CD4-positive, alpha-beta T cell treated with Interleukin-21 for 1 hour (primary cell): ENCODE results near the gene OR52E8.

Experiments
- DNase-seq: peaks from one replicate; pipeline ENCODE4 v3.0.0-alpha.2; 2020

Gene OR52E8

GRCh38 chr11:5857590-5857989, at the start of gene OR52E8:
Gene OR52E8, minus strand, starts transcription at chr11:5857690. Its CDS starts 0 bp downstream, at chr11:5857690.
- no peak for DNase-seq

DNA sequence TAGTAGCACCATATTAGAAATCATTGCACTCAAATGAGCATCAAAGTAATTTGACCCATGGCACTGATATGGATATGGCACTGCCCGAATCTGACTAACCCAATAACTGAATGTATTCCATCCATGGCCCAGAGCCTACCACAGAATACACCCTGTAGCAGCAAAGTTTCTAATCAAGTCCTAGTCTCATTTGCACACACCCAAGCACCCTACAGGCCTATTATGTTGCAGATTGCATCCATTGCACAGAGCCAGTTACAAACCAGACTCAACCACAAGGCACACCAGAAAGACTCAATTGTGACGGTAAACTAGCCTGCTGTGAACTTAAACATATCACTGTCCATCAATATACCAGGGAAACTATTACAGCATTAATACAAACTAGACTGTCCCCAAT, 42.0 kb upstream of the OR52E8 start:
- DNase-seq, result no peak

DNA sequence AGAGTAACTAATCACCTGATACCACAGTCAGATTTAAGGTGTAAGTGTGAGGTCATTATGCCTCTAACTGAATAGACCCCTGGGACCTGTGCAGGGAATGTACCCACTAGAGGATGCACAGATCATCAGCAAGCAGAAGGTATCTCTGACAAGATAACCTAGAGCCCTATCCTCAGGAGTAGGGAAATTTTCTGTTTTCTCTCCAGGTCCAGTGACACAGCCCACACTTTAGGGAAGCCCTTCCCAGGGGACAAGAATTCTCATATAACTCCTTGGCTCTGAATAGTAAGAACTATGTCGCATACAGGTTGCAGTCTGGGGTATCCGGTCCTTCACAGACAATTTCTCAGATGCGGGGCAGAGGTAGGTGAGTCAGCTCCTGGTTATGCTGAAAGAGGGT, 35.4 kb upstream of the OR52E8 start, which contains the start of gene OR52E5:
Gene OR52E5, plus strand, starts transcription at position 301 of the 400 bp plus-strand sequence. CDS start 7,569 bp downstream, outside the sequence.
- DNase-seq, result no peak

DNA sequence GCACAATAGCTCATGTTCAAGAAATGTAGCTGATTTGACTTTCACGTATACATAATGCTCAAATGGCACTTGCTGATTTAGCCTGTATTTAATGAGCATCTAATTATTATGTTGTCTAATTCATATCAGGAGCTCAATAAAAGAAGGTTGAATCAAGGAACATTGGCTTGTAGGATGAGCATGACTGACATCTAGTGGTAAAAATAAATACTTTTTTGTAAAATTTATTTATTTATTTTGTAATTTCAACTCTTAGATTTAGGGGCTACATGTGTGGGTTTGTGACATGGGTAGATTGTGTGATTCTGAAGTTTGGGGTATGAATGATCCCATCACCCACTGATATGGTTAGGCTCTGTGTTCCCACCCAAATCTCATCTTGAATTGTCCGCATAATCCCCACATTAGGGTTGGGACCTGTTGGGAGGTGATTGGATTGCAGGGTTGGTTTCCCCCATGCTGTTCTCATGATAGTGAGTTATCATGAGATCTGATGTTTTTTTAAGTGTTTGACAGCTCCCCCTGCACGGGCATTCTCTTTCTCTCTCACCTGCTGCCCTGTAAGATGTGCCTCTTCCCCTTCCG, 33.8 kb upstream of the OR52E8 start:
- DNase-seq, result no peak

DNA sequence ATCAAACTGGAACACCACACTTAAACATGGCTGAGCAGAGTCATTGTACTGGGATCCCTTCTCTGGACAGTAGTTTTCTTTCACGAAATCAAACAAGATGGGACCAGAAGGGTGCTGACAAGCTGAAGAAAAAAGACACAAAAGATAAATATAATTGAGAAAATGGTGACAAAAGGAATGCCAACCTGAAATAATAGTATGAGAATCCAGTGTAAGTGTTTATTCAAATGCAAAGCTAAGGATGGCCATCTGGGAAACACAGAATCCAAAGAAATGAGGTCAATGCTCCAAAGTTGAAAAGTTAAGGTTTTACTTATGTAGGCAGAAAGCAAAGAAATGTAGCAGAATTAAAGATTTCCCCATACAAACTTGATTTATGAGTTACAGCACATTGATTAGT, 30.2 kb upstream of the OR52E8 start:
- DNase-seq, result no peak

DNA sequence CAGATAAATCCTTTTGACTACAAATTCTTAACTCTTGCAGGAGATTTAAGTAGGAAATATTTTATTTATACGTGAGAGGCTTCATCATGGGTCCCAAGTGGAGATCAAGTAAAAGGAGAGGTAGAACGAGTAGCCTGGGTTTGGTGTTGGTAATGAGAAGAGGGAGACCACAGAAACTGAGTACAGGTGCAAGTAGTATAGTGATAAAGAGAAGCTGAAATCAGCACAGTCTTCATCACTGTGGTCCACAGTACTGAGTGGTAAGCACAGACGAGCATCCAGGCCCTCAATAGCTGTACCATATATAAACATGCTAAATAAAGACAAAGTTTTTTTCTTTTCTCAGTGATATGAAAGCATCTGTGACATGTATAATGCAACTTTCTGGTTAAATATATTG, 29.7 kb upstream of the OR52E8 start:
- DNase-seq, result no peak

DNA sequence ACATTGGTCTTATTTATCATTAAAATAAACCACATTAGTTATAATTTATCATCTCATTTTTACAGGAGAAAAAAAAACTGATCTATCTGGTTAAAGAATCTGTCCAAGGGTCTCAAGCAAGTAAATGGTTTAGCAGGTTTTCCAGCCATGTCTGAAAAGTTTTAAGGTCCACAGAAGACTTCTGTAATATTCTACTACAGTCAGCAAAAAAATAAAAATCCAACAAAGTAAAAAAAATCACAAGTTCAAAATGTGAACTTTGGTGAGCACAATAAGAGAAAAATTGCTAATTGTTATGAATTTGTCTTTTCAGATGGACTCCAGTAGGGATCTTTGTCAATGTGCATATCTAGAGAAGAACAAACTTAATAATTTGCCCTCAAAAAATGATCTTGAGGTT, 24.3 kb upstream of the OR52E8 start:
- no peak for DNase-seq

DNA sequence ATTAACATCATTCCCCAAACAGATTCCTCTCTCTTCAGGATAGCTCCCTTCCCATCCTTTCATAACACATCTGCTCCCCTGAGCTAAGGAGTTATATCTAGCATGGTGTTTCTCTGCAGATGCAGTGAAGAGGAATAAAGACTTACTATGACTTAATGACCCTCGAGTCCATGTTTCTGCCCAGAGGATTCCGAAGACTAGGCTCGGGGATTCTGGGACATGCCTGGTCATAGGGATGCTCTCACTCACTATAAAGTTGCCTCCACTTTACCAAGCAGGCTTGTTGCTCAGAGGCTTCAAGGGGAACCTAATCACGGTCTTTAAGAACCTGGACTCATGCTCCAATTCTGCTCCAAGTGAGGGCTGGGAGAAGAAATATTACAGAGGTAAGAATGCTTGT, 22.8 kb upstream of the OR52E8 start, which contains the start of gene OR52E4:
Gene OR52E4, plus strand, starts transcription at position 301 of the 400 bp plus-strand sequence. CDS start 3,664 bp downstream, outside the sequence.
- DNase-seq, result no peak

DNA sequence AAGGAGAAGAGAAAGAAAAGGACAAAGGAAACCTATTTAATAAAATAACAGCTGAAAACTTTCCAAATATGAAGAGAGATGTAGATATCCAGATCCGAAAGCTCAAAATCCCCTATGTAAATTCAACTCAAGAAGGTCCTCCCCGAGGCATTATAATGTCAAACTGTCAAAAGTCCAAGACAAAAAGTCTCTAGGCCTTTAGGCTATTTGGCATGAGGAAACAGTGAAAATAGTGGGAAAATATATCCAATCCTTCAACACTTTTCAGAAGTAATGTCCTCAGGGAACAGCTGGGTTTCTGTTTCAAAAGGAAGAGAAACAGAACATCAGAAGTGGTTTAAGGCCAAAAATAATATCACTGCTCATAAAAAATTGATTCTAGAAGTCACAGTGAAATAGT, 21.1 kb upstream of the OR52E8 start:
- no peak for DNase-seq

- no peak for DNase-seq
Observed at GRCh38 chr11:5865826-5866225, 8.3 kb upstream of the OR52E8 start.

DNA sequence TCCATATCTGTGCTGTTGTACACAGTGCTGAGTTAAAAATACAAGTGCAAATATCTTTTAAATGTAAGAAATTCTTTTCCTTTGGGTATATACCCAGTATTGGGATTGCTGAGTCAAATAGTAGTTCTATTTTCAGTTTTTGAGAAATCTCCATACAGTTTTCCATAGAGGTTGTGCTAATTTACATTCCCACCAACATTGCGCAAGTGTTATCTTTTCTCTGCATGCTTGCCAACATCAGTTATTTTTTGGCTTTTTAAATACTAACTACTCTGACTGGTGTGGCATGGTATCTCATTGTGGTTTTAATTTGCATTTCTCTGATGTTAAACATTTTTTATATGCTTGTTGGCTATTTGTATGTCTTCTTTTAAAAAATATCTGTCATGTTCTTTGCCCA, 6.5 kb downstream of the OR52E8 start:
- no peak for DNase-seq

- no peak for DNase-seq
Observed at GRCh38 chr11:5847711-5848110, 9.8 kb downstream of the OR52E8 start.

GRCh38 chr11:5846701-5847100, 10.8 kb downstream of the OR52E8 start:
- DNase-seq, result no peak

DNA sequence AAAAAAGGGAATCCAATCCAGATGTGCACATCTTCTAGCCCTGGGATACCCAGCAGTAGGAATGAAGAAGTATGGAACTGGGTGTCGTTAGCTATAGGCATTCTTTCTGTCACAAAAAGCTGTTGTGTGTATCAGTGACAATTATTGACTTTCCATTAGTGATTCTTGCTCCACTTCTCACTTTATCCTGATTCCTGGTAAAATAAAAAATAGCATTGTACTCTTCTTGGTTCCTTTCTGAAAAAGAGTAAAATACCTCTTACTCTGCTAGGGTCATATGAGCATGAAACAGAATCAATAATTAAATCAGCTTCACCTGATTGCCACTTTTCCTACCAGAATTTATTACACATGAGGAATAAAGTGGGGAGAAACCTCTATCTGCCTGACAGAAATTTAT, 15.7 kb downstream of the OR52E8 start, which contains the start of gene OR52E6:
Gene OR52E6, minus strand, starts transcription at position 101 of the 400 bp plus-strand sequence. Its CDS starts 0 bp downstream, at position 101.
- DNase-seq, result no peak

- DNase-seq, result no peak
Observed at GRCh38 chr11:5837695-5838094, 19.8 kb downstream of the OR52E8 start.

DNA sequence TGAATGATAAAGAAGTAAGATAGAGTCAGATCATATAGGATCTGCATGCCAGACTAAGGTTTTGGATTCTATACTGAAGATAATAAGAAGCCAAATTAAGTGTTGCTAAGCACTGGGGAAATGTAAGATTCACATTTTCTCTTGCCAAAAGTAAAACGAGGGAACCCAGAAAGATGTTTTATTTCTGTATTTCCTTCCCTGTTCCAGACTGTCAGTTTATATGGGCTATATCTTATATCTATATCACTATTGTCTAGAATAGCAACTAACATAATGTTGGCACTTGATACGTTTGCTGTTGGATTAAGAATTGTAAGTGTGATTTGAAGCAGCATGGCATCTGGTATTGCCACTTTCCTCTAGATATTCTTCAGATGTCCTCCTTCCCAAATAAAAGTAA, 24.0 kb downstream of the OR52E8 start:
- DNase-seq, result no peak

DNA sequence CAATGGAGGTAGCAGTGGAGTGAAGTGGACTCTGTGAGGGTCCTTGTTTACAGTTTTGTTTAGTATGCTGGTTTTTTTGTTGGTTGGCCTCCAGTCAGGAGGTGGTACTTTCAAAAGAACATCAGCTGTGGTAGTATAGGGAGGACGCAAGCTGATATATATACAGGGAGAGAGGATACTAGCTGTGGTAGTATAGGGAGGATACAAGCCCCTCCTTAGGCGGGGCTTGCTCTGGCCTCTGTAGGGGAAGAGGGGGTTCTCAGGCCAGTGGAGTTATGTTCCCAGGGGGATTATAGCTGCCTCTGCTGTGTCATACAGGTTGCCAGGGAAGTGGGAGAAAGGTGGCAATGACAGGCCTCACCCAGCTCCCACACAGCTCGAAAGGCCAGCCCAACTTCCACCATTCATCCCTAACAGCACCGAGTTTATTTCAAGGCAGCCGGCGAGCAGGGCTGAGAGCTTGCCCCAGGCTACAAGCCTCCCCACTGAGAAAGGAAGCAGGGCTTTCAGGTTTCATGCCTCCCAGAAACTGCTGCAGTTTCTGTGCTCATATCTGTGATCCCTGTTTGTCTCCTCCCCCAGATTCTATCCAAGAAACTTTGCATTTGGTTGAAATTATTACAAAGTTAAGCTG, 26.2 kb downstream of the OR52E8 start:
- DNase-seq, result no peak

DNA sequence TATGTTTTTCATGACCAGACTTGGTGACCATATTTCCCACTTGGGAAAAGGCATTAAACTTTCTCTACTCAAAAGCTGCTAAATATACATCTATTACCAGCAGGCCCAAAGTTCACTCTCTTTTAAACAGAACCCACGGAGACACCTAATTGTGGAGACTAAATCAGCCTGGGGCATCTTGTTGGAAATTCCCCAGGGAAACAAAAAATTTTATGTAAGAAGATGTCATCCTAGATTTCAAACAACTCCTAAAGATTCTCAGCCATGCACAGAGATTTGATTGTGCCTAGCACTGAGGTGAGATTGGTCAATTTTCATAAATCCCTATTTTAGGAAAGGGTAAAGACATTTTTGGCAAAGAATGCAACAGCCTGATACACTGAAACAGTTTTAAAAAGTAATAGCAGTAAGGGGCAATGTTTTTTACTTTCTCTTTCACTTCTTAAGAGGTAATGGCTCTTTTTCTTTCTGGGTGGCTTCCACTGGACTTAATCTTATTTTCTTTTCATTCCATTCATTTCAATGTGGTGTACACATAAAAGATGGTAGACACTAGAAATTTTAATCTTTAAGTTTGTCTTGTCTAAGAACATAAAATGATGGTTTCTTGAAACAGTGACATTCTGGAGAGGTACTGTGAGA, 39.1 kb downstream of the OR52E8 start:
- DNase-seq, result no peak

- peak; percentile 10 for DNase-seq
Observed at GRCh38 chr11:5815534-5815933, 42.0 kb downstream of the OR52E8 start.

- no peak for DNase-seq
Observed at GRCh38 chr11:5809905-5810795, 47.3 kb downstream of the OR52E8 start.

DNA sequence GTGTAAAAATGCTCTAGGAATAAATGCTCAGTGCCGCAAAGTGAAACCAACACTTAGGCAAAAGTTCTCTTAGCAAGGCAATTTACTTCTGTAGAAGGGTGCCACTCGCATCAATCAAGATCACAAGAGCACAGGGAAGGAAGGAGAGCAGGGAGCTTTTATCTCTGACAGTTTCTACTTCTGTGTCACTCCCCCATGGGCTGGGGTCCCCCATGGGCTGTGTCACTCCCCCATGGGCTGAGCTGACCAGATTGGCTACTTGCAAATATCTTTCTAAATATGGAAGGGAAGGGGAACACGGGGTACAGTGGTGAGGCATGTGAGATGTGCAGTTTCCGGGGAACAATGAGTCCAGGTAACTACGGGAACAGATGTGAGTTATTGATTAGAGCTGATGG, 48.4 kb downstream of the OR52E8 start:
- no peak for DNase-seq

DNA sequence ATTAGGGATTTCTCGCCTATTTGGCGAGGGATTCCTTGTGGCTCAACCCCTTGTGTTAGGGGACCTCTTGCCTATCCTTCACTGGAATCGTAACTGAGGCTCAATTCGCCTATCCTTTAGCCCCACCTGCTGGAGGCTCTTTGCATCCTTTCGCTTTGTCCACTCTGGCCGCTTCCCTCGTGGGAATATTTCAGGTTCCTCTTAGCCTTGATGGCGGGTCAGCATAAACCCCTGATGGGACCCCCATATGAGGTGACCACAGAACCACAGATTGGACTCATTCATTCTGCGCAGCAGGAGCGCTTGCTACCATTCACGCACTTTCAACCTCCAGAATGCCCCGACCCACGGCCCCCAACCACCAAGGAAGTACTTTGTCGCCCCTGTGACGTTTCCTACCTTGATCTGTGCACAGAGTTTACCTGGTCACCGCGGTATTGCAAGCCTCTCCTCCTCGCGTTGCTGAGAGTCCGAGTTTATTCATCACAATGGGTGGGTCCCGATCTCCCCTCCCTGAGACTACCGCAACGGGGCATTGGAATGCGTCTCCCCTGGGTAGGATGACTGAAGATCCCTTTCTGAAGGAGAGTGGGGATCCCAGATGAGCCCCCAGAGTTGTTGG, 48.9 kb downstream of the OR52E8 start, which contains the start of gene OR52N2:
Gene OR52N2, plus strand, starts transcription at position 425 of the 622 bp plus-strand sequence. CDS start 11,412 bp downstream, outside the sequence.
- peak; percentile 77 for DNase-seq
